ENCODE measurements around the gene SLX9. TPM values are rescaled to one million over a fixed set of nuclear protein-coding genes. Genes with fewer than 3 reads are reported as not detected.

The SLX9 gene
- total RNA-seq, 1 experiment from 2014 or later = 80.1 TPM

DNA sequence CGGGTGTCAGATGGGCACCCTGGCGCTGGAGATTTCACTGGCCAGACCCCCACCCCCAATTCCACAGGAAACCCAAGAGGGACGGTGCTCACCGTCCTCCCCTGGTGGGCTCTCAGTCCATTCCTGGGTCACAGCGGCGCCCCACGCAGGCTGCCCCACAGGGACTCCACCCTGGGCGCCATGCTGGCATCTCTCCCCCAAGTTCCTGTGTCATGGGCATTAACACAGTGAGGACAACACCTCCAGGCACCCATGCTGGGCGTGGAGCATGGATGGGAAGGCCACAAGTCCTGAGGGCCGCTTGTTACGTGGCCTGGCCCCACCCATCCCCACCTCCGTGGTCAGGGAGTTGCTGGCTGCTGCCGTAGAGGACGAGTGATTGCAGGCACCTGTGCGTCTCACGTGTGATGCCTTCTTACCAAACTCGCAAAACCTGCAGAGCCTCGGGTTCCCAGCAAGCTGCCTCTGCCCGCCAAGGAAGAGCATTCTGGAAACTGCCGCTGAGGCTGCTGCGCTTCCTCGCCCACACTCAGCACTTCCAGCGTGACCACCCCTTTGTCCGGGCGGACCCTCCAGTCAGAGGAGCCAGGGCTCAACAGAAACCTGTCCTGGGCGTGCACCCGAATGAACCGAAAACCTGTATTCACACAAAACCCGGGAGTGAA is 60.3 kb downstream of the SLX9 start:
- POLR2A ChIA-PET (ENCODE audit: unreplicated experiment) = no interaction called here
- Histone ChIP-seq H3K79me2 (ENCODE audit: low read length) (no peaks in the 10 kb centered on the region), H3K27me3 (ENCODE audit: low read length) (no peaks in the 10 kb centered on the region), H3K4me1 (ENCODE audit: insufficient read depth, low read length) (peaks cover 20% of the 10 kb centered on the region), H3K27ac (ENCODE audit: low read length) (no peak overlapping the region), H4K20me1 (ENCODE audit: low read length) (no peaks in the 10 kb centered on the region), H3K36me3 (ENCODE audit: low read depth, low read length) (no peaks in the 10 kb centered on the region), H3K9ac (ENCODE audit: low read length) (no peak overlapping the region), H3K9me2 (replicated peaks; ENCODE audit: low read length) (no peaks in the 10 kb centered on the region), H3K4me2 (ENCODE audit: low read length) (peak overlapping the region; percentile 49; the same call in 1 of the 2 replicates), H3K9me3 (ENCODE audit: low read length) (no peaks in the 10 kb centered on the region), H3K4me3 (ENCODE audit: low read length) (no peak overlapping the region), H3F3A (ENCODE audit: low read length, unreplicated experiment) (no peaks in the 10 kb centered on the region), H2AFZ (ENCODE audit: low read length) (no peak overlapping the region)
- TF ChIP-seq EZH2 (IDR thresholded peaks at IDR 0.05; ENCODE audit: low read length, unreplicated experiment) (no peak), EZH2phosphoT487 (IDR thresholded peaks at IDR 0.05; ENCODE audit: borderline replicate concordance, low read length) (no peak)
- TF ChIP-seq, protein P1, sequence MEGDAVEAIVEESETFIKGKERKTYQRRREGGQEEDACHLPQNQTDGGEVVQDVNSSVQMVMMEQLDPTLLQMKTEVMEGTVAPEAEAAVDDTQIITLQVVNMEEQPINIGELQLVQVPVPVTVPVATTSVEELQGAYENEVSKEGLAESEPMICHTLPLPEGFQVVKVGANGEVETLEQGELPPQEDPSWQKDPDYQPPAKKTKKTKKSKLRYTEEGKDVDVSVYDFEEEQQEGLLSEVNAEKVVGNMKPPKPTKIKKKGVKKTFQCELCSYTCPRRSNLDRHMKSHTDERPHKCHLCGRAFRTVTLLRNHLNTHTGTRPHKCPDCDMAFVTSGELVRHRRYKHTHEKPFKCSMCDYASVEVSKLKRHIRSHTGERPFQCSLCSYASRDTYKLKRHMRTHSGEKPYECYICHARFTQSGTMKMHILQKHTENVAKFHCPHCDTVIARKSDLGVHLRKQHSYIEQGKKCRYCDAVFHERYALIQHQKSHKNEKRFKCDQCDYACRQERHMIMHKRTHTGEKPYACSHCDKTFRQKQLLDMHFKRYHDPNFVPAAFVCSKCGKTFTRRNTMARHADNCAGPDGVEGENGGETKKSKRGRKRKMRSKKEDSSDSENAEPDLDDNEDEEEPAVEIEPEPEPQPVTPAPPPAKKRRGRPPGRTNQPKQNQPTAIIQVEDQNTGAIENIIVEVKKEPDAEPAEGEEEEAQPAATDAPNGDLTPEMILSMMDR (conservative IDR thresholded peaks at IDR 0.05; ENCODE audit: low read depth, low read length) = no peak
- no TSS peak for BruUV-seq (replicated peaks)
- CTCF ChIA-PET = no interaction called here
- ATAC-seq (no peak), DNase-seq (no peak)
- intact Hi-C loops (cut with micrococcal nuclease) = no loop called here

DNA sequence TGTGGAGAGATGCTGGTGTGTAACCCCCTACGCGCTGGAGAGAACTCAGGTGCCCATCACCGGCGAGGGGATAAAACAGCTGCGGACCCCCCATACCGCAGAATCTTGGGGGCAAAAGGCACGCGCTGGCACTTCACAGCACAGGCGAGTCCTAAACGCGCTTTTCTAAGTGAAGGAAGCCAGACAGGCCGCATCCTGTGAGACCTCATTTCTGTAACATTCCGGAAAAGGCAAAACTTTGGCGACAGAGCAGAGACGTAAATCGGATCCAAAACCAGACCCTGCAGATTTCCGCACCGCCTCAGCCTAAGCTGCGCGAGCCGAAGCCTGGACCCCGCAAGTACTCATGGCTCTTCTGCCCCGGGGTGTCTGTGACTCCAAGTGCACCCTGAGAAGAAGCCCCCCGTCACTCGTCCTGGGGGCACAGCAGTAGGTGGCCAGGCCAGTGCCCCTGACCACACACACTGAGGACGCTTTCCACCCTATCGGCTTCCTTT is 60.9 kb downstream of the SLX9 start:
- H3K9me3 ChIP-seq (ENCODE audit: low read length) = 0 out of 2 replicates have a peak, but pooled peaks cover 1% of the 10 kb centered on the region
- peak overlapping the region; percentile 42; the same call in 1 of the 2 replicates for H2AFZ ChIP-seq (ENCODE audit: low read length)
- H3K4me2 ChIP-seq (ENCODE audit: low read length) = peak overlapping the region; percentile 49
- no peaks in the 10 kb centered on the region for H3F3A ChIP-seq (ENCODE audit: low read length, unreplicated experiment)
- no peak for DNase-seq
- H3K9ac ChIP-seq (ENCODE audit: low read length) = no peak overlapping the region
- intact Hi-C loops (cut with micrococcal nuclease) = loop anchor here (1.0 kb wide), 1 partner anchor 12 kb away; no protein-coding TSS in a partner anchor
- no peaks in the 10 kb centered on the region for H4K20me1 ChIP-seq (ENCODE audit: low read length)
- no peak for ATAC-seq
- no peak overlapping the region for H3K4me3 ChIP-seq (ENCODE audit: low read length)
- H3K27me3 ChIP-seq (ENCODE audit: low read length) = no peaks in the 10 kb centered on the region
- no peaks in the 10 kb centered on the region for H3K9me2 ChIP-seq (replicated peaks; ENCODE audit: low read length)
- no peak overlapping the region for H3K27ac ChIP-seq (ENCODE audit: low read length)
- no peaks in the 10 kb centered on the region for H3K36me3 ChIP-seq (ENCODE audit: low read depth, low read length)
- no peaks in the 10 kb centered on the region for H3K79me2 ChIP-seq (ENCODE audit: low read length)
- no TSS peak for BruUV-seq (replicated peaks)
- ChIA-PET POLR2A (ENCODE audit: unreplicated experiment) (no interaction called here), CTCF (interaction anchor here (0.6 to 1.0 kb wide), 2 partner anchors 56 to 102 kb away, joined by 3 to 4 read pairs; no protein-coding TSS in a partner anchor)
- H3K4me1 ChIP-seq (ENCODE audit: insufficient read depth, low read length) = peaks cover 21% of the 10 kb centered on the region
- TF ChIP-seq EZH2phosphoT487 (IDR thresholded peaks at IDR 0.05; ENCODE audit: borderline replicate concordance, low read length) (no peak), EZH2 (IDR thresholded peaks at IDR 0.05; ENCODE audit: low read length, unreplicated experiment) (no peak)
- TF ChIP-seq, protein P1 (conservative IDR thresholded peaks at IDR 0.05; ENCODE audit: low read depth, low read length) = no peak
